Mononuclear cell (primary cell): ENCODE measurements around the gene FDX1. TPM values are rescaled to one million over a fixed set of nuclear protein-coding genes. Genes with fewer than 3 reads are reported as not detected.

ENCODE experiments used
- H3K27me3 ChIP-seq: 2 replicates; pipeline ENCODE4 v1.6.0; 2011; ENCODE audit warnings: low read length, control low read depth; ENCODE audit not compliant: insufficient read depth
- H3K4me1 ChIP-seq: 2 replicates; pipeline ENCODE4 v1.5.1; 2011; ENCODE audit warnings: mild to moderate bottlenecking, low read length, control low read depth; ENCODE audit not compliant: insufficient read depth
- H3K4me3 ChIP-seq: 2 replicates; pipeline ENCODE4 v1.5.1; 2011; ENCODE audit warnings: mild to moderate bottlenecking, low read length, moderate library complexity
- H3K9me3 ChIP-seq: 2 replicates; pipeline ENCODE4 v1.5.1; 2011; ENCODE audit warnings: low read depth, mild to moderate bottlenecking, control low read depth, low read length
- total RNA-seq: library from RNA; depleted of rRNA; stranded (reverse); fragments of >200 nt; gene quantifications from one replicate; pipeline ENCODE4 v1.2.3, GENCODE V29; 2012

The FDX1 gene
- total RNA-seq, 1 donor, result 13.7 TPM

GRCh38 chr11:110446061-110446460 is 16.3 kb downstream of the FDX1 start:
- Histone ChIP-seq H3K4me3 (no peak overlapping the region), H3K27me3 (no peaks in the 10 kb centered on the region), H3K9me3 (no peaks in the 10 kb centered on the region), H3K4me1 (no peaks in the 10 kb centered on the region)

DNA sequence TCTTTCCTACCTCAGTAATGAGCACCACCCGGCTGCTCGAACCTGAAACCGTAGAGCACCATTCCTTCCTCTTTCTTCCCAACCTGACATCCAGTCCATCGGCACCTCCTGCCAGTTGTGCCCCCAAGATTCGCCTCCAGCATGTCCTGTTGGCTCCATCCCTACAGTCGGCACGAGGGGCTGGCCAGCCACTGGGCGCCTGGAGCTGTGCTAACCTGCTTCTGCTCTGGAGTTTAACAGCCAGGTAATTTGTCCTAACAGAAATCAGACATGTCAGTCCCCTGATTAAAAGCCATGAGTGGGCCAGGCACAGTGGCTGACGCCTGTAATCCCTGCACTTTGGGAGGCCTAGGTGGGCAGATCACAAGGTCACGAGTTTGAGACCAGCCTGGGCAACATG is 16.8 kb downstream of the FDX1 start:
- Histone ChIP-seq H3K27me3 (no peaks in the 10 kb centered on the region), H3K9me3 (no peaks in the 10 kb centered on the region), H3K4me1 (no peaks in the 10 kb centered on the region), H3K4me3 (no peak overlapping the region)

- Histone ChIP-seq H3K27me3 (no peaks in the 10 kb centered on the region), H3K4me1 (no peaks in the 10 kb centered on the region), H3K4me3 (no peak overlapping the region), H3K9me3 (no peaks in the 10 kb centered on the region)
Measured at GRCh38 chr11:110447343-110447742, 17.6 kb downstream of the FDX1 start.

DNA sequence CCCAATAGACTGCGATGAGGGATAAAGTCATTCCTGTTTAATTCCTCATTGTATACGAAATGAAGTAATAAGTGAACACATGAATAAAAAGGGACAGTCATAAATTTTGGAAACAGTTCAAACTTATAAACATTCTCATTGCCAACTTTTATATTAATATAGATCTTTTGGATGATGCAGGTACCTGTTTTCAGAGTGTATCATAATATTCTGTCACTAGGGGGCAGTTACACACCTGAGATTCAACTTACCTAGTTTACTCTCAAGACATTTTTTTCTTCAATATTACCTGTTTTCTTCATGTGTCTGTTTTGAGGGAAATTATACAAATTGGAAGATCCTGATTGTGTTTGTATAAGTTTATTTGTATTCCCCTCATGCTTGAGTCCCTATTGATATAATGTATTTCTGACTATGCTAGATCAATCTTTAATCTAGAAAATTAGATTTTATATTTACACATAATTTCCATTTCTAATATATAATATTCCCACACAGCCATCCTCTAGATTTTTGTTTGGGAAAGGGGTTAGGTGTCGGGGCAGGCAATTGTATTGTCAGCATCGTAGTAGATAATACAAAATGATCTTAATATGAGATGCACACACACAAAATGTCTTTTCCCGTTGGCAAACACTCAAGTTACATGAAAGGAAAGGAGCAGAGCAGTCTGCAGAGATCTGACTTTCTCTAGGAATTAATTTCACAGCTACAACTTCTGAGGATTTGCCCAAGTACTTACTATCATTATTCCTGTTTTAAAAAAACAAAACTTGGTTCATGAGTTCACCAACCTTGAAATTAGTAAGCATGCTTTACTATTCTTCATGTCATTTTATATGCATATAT is 18.4 kb downstream of the FDX1 start:
- Histone ChIP-seq H3K4me3 (no peak overlapping the region), H3K9me3 (no peaks in the 10 kb centered on the region), H3K27me3 (no peaks in the 10 kb centered on the region), H3K4me1 (no peaks in the 10 kb centered on the region)

DNA sequence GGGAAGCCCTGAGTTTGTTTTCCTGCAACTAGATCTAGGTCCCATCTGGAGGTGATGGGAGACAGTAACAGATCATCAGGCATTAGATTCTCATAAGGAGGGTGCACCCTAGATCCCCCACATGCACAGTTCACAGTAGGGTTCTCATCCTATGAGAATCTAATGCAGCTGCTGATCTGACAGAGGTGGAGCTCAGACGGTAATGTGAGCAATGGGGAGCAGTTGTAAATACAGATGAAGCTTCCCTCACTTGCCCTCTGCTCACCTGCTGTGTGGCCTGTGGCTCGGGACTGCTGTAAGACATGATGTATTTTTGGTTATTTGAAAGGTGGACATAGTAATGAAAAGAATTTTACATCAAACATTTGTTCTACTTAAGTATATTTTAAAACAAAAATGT is 20.5 kb downstream of the FDX1 start:
- no peaks in the 10 kb centered on the region for H3K4me1 ChIP-seq
- H3K27me3 ChIP-seq, result no peaks in the 10 kb centered on the region
- no peak overlapping the region for H3K4me3 ChIP-seq
- no peaks in the 10 kb centered on the region for H3K9me3 ChIP-seq

- Histone ChIP-seq H3K4me1 (peaks cover 4% of the 10 kb centered on the region), H3K27me3 (no peaks in the 10 kb centered on the region), H3K4me3 (no peak overlapping the region), H3K9me3 (no peaks in the 10 kb centered on the region)
Measured at GRCh38 chr11:110452720-110453119, 23.0 kb downstream of the FDX1 start.

DNA sequence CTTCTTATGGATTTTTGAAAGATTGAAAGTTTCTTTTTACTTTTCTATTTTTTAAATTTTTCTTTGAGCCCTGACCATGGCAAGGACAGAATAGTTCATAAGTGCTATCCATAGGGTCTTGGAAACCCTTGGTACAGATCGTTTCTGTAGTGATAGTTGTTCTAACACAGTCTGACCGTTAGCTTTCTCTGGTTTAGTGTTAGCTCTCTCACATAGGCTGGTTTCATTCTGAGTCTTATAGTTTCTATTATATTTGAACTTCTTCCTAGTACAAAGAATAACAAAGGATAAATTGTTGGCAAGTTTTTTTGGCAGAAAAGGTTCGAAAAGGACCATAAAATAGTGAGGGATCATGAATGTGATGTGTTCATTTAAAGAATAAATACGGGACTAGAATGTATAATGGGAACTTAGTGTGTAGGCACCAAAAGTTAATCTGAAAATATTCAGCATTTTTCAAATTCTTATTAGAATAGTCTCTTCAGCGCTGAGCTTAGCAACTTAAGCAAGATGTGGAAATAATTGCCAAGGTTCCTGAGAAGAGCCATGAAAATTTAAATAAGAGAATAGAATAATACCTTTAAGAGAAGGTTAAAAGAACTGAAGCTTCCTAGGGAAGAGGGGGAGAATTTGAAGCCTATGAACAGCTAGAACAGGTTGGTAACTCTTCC is 24.1 kb downstream of the FDX1 start:
- Histone ChIP-seq H3K9me3 (no peaks in the 10 kb centered on the region), H3K4me1 (peaks cover 4% of the 10 kb centered on the region), H3K4me3 (no peak overlapping the region), H3K27me3 (no peaks in the 10 kb centered on the region)

- Histone ChIP-seq H3K27me3 (no peaks in the 10 kb centered on the region), H3K9me3 (no peaks in the 10 kb centered on the region), H3K4me3 (no peak overlapping the region), H3K4me1 (peaks cover 4% of the 10 kb centered on the region)
Measured at GRCh38 chr11:110454609-110455008, 24.9 kb downstream of the FDX1 start.

- no peak overlapping the region for H3K4me3 ChIP-seq
- H3K4me1 ChIP-seq, result peaks cover 4% of the 10 kb centered on the region
- H3K9me3 ChIP-seq, result no peaks in the 10 kb centered on the region
- H3K27me3 ChIP-seq, result no peaks in the 10 kb centered on the region
Measured at GRCh38 chr11:110455718-110456117, 26.0 kb downstream of the FDX1 start.

DNA sequence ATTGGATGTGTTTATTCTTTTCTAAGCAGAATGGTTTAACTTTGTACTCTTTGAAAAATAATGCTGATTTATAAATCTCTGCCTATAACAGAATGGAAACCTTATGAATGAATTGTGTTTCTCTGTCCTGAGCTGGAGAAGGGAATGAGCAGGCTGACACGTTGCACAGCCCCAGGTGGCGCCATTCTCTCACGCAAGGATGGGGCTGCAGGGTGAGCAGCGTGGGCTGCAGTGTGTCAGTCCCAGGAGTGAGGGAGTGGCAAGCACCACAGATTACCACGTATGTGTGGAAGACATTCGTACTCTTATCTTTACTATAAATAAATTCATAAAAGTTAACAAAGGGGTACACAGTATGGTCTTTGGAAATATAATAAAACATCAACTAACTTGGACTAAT is 33.4 kb downstream of the FDX1 start:
- Histone ChIP-seq H3K4me3 (no peak overlapping the region), H3K27me3 (no peaks in the 10 kb centered on the region), H3K4me1 (no peaks in the 10 kb centered on the region)

GRCh38 chr11:110465231-110465630 is 35.5 kb downstream of the FDX1 start:
- H3K9me3 ChIP-seq, result no peaks in the 10 kb centered on the region
- no peaks in the 10 kb centered on the region for H3K4me1 ChIP-seq

More for the DNA sequence above, 33.4 kb downstream of the FDX1 start:
- H3K9me3 ChIP-seq, result no peaks in the 10 kb centered on the region

DNA sequence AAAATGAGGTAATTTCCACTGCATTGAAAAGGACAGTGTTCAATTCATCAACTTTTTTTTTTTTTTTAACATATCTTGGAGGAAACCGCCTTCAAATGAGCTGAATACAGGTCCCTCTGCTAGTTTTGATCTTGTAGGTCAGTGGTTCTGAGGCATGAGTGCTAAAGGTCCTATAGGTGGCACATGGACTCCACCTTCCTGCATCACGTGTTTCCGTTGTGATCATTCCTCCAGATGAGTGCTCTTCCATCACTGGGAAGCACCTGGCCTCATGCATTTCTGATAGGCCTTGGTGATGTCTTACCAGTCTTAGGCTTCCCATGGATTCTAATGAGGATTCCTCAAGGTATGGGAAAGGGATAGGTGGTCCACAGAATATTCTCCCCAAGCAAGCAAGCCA is 37.8 kb downstream of the FDX1 start:
- Histone ChIP-seq H3K27me3 (no peaks in the 10 kb centered on the region), H3K9me3 (no peaks in the 10 kb centered on the region), H3K4me1 (no peaks in the 10 kb centered on the region), H3K4me3 (no peak overlapping the region)

More at GRCh38 chr11:110465231-110465630, 35.5 kb downstream of the FDX1 start:
- no peak overlapping the region for H3K4me3 ChIP-seq
- H3K27me3 ChIP-seq, result no peaks in the 10 kb centered on the region

- H3K9me3 ChIP-seq, result no peaks in the 10 kb centered on the region
Measured at GRCh38 chr11:110468121-110468520, 38.4 kb downstream of the FDX1 start.

GRCh38 chr11:110469127-110469526 is 39.4 kb downstream of the FDX1 start:
- H3K4me1 ChIP-seq, result no peaks in the 10 kb centered on the region
- H3K9me3 ChIP-seq, result no peaks in the 10 kb centered on the region
- H3K4me3 ChIP-seq, result no peak overlapping the region
- no peaks in the 10 kb centered on the region for H3K27me3 ChIP-seq

More at GRCh38 chr11:110468121-110468520, 38.4 kb downstream of the FDX1 start:
- Histone ChIP-seq H3K4me3 (no peak overlapping the region), H3K4me1 (no peaks in the 10 kb centered on the region), H3K27me3 (no peaks in the 10 kb centered on the region)

- Histone ChIP-seq H3K27me3 (no peaks in the 10 kb centered on the region), H3K9me3 (no peaks in the 10 kb centered on the region), H3K4me1 (no peaks in the 10 kb centered on the region), H3K4me3 (no peak overlapping the region)
Measured at GRCh38 chr11:110470716-110471115, 41.0 kb downstream of the FDX1 start.
